GM18498 (cell line): ENCODE data around the gene DDX56.
"Not testable (repeated sequence)": the region's sequence is repeated elsewhere in the genome, so short reads cannot be mapped to it uniquely, and the experiment has no call there.

Experiments used
- ATAC-seq: cut with Tn5 transposase; IDR thresholded peaks from one replicate; pipeline ENCODE4 v1.9.1; 2021; ENCODE audit warnings: mild to moderate bottlenecking, moderate library complexity; ENCODE audit not compliant: unreplicated experiment

Gene DDX56

GRCh38 chr7:44565097-44565794, 8.5 kb downstream of the DDX56 start:
- peak; percentile 80 for ATAC-seq

DNA sequence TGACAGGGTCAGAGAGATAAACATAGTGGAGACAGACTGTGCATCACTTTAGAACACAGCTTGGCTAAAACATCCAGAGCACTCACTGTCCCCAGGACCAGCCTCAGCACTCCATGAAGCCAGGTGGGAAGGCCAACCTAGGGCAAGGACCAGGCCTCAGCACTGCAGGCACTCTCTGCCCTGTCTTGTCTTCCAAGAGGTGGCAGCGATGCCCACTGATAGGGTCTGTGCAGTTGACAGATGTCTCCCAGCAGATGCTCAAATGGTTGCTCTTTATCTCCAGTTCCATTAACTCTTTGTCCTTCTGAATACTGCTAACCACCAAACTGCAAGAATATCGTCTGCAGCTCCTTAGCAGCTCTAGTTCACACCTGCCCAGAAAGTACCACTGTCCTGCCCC, 9.1 kb downstream of the DDX56 start:
- no peak for ATAC-seq

GRCh38 chr7:44563171-44563679, 10.5 kb downstream of the DDX56 start:
- ATAC-seq, result no peak

- not testable (repeated sequence) for ATAC-seq
These were observed 11.1 kb downstream of the DDX56 start for GRCh38 chr7:44562622-44562962.

DNA sequence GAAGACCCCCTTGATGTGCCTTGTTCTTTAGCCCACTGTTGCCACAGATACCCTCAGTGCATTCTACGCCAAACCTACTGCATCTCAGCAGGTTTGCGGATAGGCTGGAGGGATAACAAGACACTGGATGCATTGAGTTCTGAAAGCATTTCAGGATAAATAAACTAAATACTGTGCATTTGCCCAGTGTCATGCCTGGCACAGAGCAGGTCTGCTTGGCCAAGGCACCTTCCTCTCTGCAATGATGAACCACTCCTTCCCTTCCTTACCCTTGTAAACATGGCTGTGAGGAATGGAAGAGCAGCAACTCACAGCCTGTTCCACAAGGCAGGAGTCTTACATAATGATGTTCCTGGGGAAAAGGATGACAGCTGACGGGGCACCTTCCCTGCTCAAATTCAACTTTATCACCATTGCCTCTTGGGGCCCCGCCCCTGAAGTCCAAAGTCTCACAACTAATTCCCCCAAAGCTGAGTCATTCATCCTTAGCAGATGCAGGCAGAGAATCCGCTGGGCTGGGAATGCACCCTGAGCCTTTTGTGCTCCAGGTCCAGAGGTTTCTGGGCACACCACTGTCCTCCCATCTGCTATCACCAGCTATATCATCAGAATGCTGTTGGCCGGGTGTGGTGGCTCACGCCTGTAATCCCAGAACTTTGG, 11.6 kb downstream of the DDX56 start:
- no peak for ATAC-seq

GRCh38 chr7:44561481-44561880, 12.2 kb downstream of the DDX56 start:
- no peak for ATAC-seq

GRCh38 chr7:44559485-44559884, 14.2 kb downstream of the DDX56 start:
- ATAC-seq, result no peak

- ATAC-seq, result no peak
These were observed 16.2 kb downstream of the DDX56 start for GRCh38 chr7:44557485-44557884.

GRCh38 chr7:44555350-44555749, 18.4 kb downstream of the DDX56 start:
- no peak for ATAC-seq

DNA sequence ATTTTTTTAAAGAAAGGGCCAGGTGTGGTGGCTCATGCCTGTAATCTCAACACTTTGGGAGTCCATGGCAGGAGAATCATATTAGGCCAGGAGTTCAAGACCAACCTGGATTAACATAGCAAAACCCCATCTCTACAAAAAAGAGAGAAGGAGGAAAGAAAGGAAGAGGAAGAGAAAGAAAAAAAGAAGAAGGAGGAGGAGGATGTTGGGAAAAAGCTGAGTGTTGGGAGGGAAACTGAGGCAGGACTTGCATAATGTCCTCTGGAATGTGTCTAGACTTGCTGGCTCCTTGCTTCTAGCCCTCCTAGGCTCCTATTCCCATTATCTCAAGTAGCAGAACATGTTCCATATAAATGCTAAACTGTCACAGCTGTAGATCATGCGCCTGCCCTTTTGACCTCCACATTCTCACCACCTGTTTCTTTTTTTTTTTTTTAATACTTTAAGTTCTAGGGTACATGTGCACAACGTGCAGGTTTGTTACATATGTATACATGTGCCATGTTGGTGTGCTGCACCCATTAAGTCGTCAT, 21.2 kb downstream of the DDX56 start:
- ATAC-seq, result not testable (repeated sequence)

- ATAC-seq, result no peak
These were observed 24.3 kb downstream of the DDX56 start for GRCh38 chr7:44549457-44549856.

DNA sequence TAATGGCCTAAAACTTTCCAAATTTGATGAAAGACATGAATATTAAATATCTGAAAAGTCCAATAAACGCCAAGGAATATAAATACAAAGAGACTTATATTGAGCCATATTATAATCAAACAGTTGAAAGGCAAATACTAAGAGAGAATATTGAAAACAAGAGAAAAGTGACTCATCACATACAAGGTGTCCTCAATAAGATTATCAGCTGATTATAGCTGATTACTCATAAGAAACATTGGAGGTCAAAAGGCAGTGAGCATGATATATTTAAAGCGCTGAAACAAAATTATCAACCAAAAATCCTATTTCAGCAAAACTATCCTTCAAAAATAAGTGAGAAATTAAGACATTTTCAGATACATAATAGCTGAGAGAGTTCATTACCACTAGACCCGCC, 24.8 kb downstream of the DDX56 start:
- no peak for ATAC-seq

- ATAC-seq, result no peak
These were observed 26.0 kb downstream of the DDX56 start for GRCh38 chr7:44547536-44548231.

DNA sequence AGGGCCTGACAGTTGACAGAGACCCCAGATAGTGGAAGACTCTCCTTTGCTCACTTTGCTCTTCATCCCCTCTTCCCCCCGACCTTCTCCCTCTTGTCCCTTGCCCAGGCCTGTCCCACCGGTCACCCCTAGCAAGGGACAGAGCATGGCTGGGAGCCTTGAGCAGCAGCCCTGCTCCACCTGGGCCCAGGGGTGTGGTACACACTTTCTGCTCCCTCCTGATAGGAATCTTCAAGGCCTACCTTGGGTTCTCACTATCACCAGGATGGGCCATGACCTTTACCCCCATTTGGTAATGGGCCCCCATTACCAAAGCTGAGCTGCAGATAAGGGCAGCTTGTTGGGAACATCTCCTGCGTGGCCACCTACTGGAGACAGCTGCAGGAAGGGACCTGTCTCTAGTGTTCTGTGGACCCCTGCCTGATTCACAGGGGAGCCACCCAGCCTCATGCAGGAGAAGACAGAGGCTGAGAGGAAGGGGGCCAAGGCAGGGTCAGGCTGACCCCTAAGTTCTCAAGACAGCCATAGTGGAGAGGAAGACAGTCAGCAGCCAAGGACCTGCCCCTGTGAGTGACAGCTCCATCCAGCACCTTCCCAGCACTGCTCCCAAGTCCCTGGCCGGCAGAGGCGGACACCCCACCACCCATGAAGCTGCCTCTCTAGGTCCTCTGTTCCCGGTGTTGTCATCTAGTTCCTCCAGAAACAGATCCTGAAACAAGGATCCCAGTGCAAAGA, 31.7 kb downstream of the DDX56 start:
- ATAC-seq, result no peak

DNA sequence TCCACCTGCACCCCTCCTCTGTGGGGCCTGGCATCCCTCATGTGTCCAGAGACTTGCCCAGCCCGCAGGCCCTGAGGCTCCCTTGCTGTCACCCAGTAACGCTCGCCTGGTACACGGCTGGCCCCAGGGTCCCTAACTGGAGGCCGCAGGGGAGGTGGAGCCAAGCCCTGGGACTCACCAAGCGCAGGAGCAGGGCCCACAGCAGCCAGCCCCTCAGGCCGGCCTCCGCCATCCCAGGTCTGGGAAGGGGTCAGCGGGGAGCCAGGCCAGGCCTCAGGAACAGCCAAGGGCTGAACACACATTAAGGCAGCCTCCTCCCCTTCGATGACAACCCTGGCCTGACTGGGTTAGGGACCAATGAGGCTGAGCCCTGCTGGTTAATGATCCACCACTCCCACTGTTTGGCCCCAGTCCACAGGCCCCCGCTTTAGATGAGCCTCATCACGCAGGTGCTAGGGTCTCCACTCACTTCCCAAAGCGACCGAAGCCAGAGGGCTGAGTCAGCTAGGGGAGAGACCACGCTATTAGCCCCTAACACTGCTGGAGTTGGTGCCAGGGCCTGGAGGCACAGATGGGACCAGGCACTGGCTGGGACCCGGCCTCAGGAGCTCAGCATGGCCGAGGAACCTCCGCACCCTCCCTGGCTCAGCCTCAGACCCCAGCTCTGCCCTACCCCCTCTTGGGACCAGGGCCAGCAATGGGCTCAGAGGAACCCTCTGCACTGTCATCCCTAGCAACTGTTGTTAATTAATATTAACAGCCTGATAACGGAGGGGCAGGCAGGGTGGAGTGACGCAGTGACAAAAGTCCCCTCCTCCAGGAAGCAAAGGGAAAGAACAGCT, 32.5 kb downstream of the DDX56 start, which contains the start of gene NPC1L1:
NPC1L1 (minus strand) TSS at position 303 of the 842 bp plus-strand sequence; CDS start at position 232, 71 bp downstream.
- no peak for ATAC-seq

DNA sequence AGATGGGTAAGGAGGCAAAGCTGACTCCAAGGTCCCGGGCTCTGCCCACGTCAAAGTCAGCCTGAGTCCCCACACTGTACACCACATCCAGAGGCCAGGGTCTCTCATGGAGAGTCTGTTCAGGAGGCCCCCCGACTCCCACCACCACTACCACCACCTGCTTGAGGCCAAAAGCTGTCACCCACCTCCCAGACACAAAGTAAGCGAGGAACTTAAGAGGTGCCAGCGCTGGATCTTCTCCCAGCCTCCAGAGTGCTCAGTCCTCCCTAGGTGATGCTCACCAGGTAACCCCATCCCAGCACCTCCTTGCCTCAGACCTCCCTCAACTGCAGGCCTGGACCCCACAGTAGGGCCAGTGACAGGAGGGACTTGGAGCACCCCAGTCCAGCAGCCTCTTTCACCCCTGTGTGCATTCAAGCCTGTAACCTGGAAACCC, 33.1 kb downstream of the DDX56 start:
- no peak for ATAC-seq

- ATAC-seq, result no peak
These were observed 33.8 kb downstream of the DDX56 start for GRCh38 chr7:44539669-44540506.

GRCh38 chr7:44538798-44539668, 34.7 kb downstream of the DDX56 start:
- no peak for ATAC-seq
